Duodenal mucosa (tissue), 2 donors: ENCODE measurements around the gene ARHGEF3.
A peak's percentile ranks its signal among the peaks of the same experiment; 100 is the strongest.

ENCODE experiments used
- H3K27ac ChIP-seq: one replicate; pipeline ENCODE4 v1.7.0; 2013; ENCODE audit warnings: low read depth, low read length
- H3K27me3 ChIP-seq, 2 donors: one replicate each; pipeline ENCODE4 v1.7.0; 2013; ENCODE audit warnings: low read length in 2 of 2, control low read depth in 1 of 2; ENCODE audit not compliant: insufficient read depth in 2 of 2, control insufficient read depth in 1 of 2
- H3K36me3 ChIP-seq, 2 donors: one replicate each; pipeline ENCODE4 v1.7.0; 2013; ENCODE audit warnings: low read length in 2 of 2, control low read depth in 1 of 2; ENCODE audit not compliant: insufficient read depth in 2 of 2, control insufficient read depth in 1 of 2
- H3K4me1 ChIP-seq, 2 donors: one replicate each; pipeline ENCODE4 v1.7.0; 2013; ENCODE audit warnings: low read length in 2 of 2, control low read depth in 1 of 2; ENCODE audit not compliant: insufficient read depth in 2 of 2, control insufficient read depth in 1 of 2
- H3K4me3 ChIP-seq, 2 donors: one replicate each; pipeline ENCODE4 v1.7.0; 2013; ENCODE audit warnings: low read length in 2 of 2, low read depth in 1 of 2
- H3K9ac ChIP-seq, 2 donors: one replicate each; pipeline ENCODE4 v1.7.0; 2013; ENCODE audit warnings: low read length in 2 of 2, low read depth in 1 of 2
- H3K9me3 ChIP-seq, 2 donors: one replicate each; pipeline ENCODE4 v1.7.0; 2013; ENCODE audit warnings: low read length in 2 of 2, control low read depth in 1 of 2; ENCODE audit not compliant: control insufficient read depth in 1 of 2

Gene ARHGEF3, protein sequence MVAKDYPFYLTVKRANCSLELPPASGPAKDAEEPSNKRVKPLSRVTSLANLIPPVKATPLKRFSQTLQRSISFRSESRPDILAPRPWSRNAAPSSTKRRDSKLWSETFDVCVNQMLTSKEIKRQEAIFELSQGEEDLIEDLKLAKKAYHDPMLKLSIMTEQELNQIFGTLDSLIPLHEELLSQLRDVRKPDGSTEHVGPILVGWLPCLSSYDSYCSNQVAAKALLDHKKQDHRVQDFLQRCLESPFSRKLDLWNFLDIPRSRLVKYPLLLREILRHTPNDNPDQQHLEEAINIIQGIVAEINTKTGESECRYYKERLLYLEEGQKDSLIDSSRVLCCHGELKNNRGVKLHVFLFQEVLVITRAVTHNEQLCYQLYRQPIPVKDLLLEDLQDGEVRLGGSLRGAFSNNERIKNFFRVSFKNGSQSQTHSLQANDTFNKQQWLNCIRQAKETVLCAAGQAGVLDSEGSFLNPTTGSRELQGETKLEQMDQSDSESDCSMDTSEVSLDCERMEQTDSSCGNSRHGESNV

DNA sequence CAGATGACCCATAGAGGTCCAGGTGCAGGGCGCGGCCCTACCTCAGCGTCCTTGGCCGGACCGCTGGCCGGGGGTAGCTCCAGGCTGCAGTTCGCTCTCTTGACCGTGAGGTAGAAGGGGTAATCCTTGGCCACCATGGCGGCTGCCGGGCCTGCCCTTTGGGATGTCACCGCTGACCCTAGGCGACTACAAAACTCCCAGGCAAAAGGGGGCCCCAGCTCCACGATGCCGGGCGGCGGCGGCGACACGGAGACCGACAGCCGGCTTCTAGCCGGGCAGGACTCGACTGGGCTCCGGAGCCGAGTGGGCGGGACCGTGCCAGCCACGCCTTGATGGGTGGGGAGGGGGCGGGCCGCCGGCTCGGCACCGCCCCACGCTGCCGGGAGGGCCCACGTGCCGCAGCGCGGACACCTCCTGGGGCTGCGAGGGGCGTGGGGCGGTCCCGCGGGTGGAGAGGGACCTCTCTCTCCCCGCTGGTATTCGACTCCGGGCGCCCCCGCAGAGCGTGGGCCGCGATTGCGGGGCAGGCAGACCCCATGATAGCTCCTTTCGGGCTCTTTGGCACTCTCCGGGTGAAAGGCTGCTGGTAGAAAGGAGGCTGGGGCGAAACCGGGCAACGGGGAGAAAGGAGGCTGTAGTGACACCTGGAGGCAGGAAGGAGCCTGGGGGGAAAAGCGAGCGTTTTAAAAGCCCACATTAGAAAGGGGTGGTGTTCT lies at the start of gene ARHGEF3:
TSS of gene ARHGEF3 (minus strand) at position 288 of the 716 bp plus-strand sequence. CDS start at position 137, 151 bp downstream.
- Histone ChIP-seq H3K27me3 (no peaks in the 10 kb centered on the region), H3K4me1 (peaks cover 14 to 21% of the 10 kb centered on the region in 2 donors), H3K36me3 (no peaks in the 10 kb centered on the region), H3K9ac (peak within 1 kb of the TSS; percentile 54 to 86), H3K4me3 (peak within 1 kb of the TSS; percentile 87 to 92), H3K27ac (peak within 1 kb of the TSS; percentile 13), H3K9me3 (no peaks in the 10 kb centered on the region)

DNA sequence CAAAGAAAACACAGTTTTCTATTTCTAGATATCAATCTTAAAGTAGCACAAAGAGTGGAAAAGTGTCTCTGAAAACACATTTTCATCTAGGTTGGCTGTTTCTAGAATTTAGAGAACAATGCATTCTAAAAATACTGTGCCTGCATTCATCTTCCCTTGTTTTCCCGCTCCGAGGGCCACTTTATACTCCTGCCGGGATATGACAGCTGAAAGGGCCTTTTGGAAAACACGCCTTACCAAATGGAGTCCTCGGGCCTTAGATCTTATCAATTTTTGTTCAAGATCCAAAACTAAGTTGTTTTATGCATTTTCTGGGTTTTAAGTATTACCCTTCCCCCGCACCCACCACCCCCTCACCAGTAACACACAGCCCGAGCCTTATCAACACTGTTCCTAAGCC lies 47.9 kb upstream of the ARHGEF3 start:
- Histone ChIP-seq H3K9ac (no peak overlapping the region), H3K27ac (no peak overlapping the region), H3K27me3 (no peaks in the 10 kb centered on the region), H3K4me1 (no peaks in the 10 kb centered on the region), H3K9me3 (no peaks in the 10 kb centered on the region), H3K4me3 (no peak overlapping the region), H3K36me3 (no peaks in the 10 kb centered on the region)

DNA sequence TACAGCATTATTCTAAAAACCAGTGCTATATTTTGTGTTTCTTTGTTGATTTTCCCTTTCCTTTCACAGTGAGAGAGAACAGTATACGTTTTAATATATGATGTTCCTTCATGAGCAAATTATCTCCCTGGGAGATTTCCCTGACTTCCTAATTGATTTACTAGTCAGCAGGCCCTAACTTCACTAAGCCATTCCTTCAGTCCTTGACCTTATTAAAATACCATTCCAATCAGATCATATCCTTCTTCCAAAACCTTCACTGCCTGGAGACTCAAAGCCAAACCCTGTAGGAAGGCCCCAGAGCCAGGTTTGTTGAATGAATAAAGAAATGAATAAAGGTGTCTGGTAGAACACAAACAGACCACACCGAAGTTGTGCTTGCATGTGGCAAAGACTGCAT lies 43.8 kb upstream of the ARHGEF3 start:
- H3K4me1 ChIP-seq = no peaks in the 10 kb centered on the region
- no peak overlapping the region for H3K27ac ChIP-seq
- no peaks in the 10 kb centered on the region for H3K27me3 ChIP-seq
- H3K4me3 ChIP-seq = no peak overlapping the region
- no peaks in the 10 kb centered on the region for H3K9me3 ChIP-seq
- H3K9ac ChIP-seq = no peak overlapping the region
- no peaks in the 10 kb centered on the region for H3K36me3 ChIP-seq

DNA sequence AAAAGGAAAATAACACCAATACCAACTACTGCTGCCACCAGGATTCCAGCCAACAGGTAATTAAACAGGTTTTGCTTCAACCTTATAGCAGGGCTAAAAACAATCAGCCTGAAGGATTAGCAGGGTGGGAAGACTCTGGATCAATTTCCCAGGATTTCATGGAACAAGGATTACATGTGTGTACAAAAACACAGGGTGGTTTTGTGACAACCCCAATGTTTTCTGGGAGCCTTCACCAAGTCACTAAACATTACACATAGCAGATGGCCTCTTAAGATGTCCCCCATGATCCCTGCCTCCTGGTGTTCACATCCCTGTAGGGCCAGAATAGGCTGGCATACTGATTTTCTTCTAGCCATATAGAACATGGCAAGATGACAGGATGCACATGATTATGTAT lies 42.8 kb upstream of the ARHGEF3 start:
- Histone ChIP-seq H3K9me3 (no peaks in the 10 kb centered on the region), H3K4me3 (no peak overlapping the region), H3K9ac (no peak overlapping the region), H3K27ac (no peak overlapping the region), H3K4me1 (no peaks in the 10 kb centered on the region), H3K27me3 (no peaks in the 10 kb centered on the region), H3K36me3 (no peaks in the 10 kb centered on the region)

DNA sequence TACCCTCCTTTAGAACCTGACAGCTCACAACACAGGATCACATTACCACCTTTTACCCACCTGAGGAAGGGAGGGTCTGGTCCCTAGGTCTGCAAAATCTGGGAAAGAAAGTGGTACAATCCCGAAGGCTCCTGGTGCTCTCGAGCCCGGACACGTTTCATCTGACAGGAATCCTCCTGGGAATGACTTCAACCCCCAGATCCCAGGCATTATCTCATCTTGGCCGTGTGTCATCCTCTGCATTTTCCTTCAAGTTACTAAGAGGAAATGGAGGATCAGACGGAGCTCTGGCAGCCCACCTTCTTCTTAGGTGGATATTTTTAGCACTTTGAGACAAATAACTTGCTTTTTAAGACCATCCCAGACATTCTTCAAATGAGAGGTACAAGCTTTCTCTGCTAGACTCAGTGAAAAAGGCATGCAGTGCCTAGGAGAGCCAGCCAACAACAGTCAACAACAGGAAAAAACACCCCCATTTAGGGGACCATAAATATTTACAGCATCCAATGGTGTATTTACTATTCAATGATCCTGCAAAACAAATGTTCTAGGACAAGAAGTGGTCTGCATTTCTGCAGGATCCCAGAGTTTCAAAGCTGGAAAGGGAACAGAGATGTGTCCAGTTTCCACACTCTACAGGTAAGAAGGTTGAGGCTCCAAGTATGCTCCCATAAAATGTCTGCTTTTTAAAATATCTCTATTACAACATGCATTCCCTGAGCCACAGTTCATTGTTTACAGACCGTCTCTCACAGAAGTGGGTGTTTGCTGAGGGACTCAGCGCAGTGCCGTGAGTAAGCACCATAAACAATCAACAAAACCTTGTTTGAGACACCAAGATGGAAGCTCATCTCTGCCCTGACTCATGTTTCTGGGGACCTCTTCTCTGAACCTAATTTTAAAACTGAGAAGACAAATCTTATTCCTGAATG lies 38.3 kb upstream of the ARHGEF3 start:
- H3K4me1 ChIP-seq = no peaks in the 10 kb centered on the region
- H3K27me3 ChIP-seq = no peaks in the 10 kb centered on the region
- no peak overlapping the region for H3K9ac ChIP-seq
- no peak overlapping the region for H3K4me3 ChIP-seq
- H3K9me3 ChIP-seq = no peaks in the 10 kb centered on the region
- no peaks in the 10 kb centered on the region for H3K36me3 ChIP-seq
- no peak overlapping the region for H3K27ac ChIP-seq

DNA sequence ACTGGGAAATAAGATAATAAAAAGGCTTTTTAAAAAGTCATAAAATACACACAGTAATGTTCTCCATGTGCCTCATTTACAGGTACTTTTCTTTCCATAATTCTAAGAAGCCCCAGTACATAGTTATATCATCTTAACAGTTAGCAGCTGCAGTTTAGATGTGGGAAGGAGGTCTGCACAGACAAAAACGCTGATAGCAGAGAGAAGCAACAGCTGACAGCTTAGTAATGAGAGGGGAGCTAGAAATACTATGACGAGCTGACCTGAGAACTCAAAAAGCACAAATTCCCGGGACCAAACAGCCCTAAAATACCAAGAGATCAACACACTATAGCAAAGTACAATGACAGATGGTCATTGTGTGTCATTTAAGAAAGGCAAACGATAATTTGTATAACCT lies 36.7 kb upstream of the ARHGEF3 start:
- no peak overlapping the region for H3K27ac ChIP-seq
- no peaks in the 10 kb centered on the region for H3K36me3 ChIP-seq
- no peak overlapping the region for H3K4me3 ChIP-seq
- H3K27me3 ChIP-seq = no peaks in the 10 kb centered on the region
- no peaks in the 10 kb centered on the region for H3K4me1 ChIP-seq
- no peak overlapping the region for H3K9ac ChIP-seq
- no peaks in the 10 kb centered on the region for H3K9me3 ChIP-seq

DNA sequence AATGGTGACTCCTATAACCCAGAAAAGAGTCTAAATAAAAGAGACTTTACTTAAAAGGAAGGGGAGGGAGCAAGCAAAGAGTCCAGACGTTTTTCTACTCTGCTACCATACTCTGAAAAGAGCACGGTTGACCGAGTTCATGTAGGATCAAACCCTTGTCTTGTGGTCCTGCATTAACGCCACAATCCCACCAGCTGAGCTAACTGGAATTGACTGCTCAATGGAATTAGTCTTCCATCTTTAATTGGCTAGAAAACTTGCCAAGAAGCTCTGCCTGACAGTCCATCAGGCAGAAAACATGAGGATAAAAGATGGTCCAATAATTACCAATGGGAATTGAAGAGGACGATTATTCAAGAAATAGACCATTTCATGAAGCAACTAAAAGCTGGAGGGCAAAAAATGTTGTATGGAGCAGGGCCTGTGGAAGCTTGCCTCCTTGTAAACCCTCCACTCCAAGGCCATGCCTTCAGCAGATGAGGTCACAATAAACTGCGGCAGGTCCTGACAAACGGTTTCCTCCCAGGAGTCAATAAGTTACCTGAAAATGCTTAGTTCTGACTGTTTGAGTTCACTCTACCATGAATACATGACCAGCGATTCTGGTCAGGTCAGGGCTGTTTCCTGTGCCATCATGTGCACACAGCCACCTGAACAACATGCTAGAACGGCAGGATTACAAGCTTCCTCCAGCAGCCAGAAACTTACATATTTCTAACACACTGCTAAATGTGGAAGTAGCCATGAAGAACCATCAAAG lies 35.6 kb upstream of the ARHGEF3 start:
- Histone ChIP-seq H3K27ac (no peak overlapping the region), H3K36me3 (no peaks in the 10 kb centered on the region), H3K9me3 (no peaks in the 10 kb centered on the region), H3K4me1 (no peaks in the 10 kb centered on the region), H3K27me3 (no peaks in the 10 kb centered on the region), H3K9ac (no peak overlapping the region), H3K4me3 (no peak overlapping the region)

DNA sequence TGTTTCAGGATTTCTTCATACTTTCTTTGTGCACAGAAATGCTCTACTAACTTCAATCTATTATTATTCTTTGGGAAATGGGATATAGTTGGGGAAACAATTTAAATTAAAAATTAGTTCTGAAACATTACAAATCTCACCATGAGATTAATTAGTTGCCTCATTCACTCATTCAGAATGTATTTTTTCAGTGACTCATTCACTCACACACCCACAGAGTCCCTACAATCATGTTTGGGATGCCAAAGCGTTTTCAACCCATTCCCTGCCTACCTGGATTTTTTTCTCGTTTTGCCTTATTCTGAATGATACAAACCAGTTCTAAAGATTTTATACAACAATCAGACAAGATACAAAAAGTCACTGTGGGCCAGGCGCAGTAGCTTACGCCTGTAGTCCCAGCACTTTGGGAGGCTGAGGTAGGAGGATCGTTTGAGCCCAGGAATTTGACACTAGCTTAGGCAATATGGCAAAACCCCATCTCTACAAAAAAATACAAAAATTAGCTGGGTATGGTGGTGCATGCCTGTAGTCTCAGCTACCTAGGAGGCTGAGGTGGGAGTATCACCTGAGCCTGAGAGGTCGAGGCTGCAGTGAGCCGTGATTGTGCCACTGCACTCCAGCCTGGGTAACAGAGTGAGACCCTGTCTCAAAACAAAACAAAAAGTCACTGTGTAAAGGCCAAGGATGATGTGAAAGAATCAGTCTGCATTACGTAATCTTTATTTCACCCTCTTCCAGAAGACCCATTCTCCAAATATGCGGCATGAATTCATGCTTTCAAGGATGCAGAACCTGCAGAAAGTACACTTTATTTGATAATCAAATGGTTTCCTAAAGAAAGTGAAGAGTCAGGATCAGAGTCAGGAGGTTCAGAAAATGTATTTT lies 34.8 kb upstream of the ARHGEF3 start:
- no peak overlapping the region for H3K9ac ChIP-seq
- no peaks in the 10 kb centered on the region for H3K9me3 ChIP-seq
- no peak overlapping the region for H3K27ac ChIP-seq
- no peak overlapping the region for H3K4me3 ChIP-seq
- no peaks in the 10 kb centered on the region for H3K36me3 ChIP-seq
- H3K27me3 ChIP-seq = no peaks in the 10 kb centered on the region
- H3K4me1 ChIP-seq = no peaks in the 10 kb centered on the region
